ENCODE data around the gene STX18.
"Not testable (repeated sequence)": the region's sequence is repeated elsewhere in the genome, so short reads cannot be mapped to it uniquely, and the experiment has no call there.

STX18 gene

GRCh38 chr4:4422117-4422516 is 119.7 kb downstream of the STX18 start:
- not testable (repeated sequence) for DNase-seq (ENCODE audit: low read depth in 2 of 2, low spot score in 1 of 2)

DNA sequence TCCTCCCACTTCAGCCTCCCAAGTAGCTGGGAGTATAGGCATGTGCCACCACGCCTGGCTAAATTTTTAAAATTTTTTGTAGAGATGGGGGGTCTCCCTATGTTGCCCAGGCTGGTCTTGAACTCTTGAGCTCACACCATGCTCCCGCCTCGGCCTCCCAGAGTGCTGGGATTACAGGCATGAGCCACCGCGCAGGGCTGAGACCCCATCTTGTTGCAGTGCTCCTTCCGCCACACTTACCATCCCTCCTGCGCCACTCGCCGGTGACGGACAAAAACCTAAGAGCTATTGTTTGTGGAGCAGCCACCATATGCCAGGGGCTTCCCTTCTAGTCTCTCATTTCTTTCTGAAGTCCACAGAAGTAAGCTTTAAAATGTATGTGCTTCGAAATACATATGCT is 120.5 kb downstream of the STX18 start:
- no peak for DNase-seq (ENCODE audit: low read depth in 2 of 2, low spot score in 1 of 2)

- no peak for DNase-seq (ENCODE audit: low read depth in 2 of 2, low spot score in 1 of 2)
Measured at GRCh38 chr4:4420421-4420820, 121.4 kb downstream of the STX18 start.

DNA sequence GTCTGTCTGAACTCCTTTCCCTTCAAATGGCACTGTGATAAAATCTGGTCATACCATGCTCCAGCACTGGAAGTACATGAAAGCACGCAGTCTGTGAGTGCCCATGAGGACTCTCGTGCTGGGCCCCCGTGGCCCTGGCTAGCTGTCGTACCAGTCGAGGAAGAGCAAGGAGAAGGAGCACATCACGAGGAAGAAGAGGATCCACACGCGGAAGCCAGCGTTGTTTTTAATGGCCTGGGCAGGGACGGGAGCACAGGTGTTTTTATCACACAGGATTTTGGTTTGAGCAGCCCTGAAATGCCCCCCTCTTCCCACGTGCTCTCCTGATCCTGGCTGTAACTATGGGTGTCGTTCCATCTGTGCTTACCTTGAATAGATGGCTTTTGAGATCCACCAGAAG is 122.0 kb downstream of the STX18 start:
- no peak for DNase-seq (ENCODE audit: low read depth in 2 of 2, low spot score in 1 of 2)

DNA sequence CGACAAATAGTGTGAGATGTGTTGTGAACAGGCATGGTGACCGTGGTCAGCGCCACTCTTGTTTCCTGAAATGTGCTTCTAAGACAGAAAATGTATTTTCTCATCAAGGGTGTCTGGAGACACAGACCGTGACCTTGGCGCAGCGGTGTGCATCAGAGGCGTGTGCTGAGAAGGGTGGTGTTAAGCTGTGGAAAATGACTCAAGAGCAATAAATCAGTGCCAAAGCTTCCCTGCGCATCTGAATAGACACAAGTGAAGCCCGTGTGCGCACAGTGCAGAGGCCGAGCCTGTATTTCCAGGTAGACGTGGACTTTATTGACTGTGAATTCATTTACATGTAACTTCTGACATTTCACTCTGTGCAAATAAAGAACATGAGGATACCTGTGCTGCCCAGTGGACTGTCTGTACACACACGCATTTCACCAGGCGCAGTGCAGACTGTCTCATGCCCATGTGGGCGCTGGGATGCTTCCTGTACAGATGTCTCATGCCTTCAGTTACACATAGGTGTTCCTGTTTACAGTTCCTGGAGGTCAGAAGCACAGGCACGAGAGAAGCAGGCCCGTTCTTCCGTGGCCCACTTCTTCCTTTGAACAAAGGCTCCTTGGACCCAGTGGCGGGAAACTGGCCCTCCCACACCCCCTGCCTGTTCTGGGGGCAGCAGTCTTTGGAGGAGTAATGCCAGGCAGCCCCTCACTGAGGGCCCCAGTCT is 123.0 kb downstream of the STX18 start:
- no peak for DNase-seq (ENCODE audit: low read depth in 2 of 2, low spot score in 1 of 2)

GRCh38 chr4:4417886-4418285 is 124.0 kb downstream of the STX18 start:
- no peak for DNase-seq (ENCODE audit: low read depth in 2 of 2, low spot score in 1 of 2)

GRCh38 chr4:4416981-4417380 is 124.9 kb downstream of the STX18 start:
- DNase-seq (ENCODE audit: low read depth in 2 of 2, low spot score in 1 of 2), result no peak

- DNase-seq (ENCODE audit: low read depth in 2 of 2, low spot score in 1 of 2), result no peak
Measured at GRCh38 chr4:4415806-4416805, 125.7 kb downstream of the STX18 start.

GRCh38 chr4:4415107-4415805 is 126.6 kb downstream of the STX18 start:
- DNase-seq (ENCODE audit: low read depth in 2 of 2, low spot score in 1 of 2), result no peak

DNA sequence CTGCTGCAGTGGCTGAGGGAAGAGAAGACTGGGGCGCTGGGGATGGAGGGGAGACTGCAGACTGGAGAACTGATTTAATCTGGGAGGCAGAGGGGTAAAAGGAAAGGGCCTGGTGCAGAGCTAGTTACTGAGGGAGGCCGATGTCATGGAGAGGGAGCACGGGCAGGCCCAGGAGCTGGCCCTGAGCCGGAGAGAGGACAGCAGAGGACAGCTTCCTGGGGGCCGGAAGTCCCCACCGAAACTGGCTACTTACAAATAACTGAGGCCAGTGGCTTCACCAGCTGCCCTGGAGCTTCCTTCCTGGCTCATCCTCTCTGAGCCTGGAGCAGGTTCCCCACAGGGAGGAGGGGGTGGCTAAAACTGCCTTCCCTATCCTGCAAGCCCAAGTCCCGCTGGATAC is 128.0 kb downstream of the STX18 start:
- DNase-seq (ENCODE audit: low read depth in 2 of 2, low spot score in 1 of 2), result no peak

GRCh38 chr4:4413373-4413725 is 128.5 kb downstream of the STX18 start:
- no peak for DNase-seq (ENCODE audit: low read depth in 2 of 2, low spot score in 1 of 2)

- DNase-seq (ENCODE audit: low read depth in 2 of 2, low spot score in 1 of 2), result no peak
Measured at GRCh38 chr4:4412641-4413372, 129.0 kb downstream of the STX18 start.

GRCh38 chr4:4411906-4412305 is 129.9 kb downstream of the STX18 start:
- DNase-seq (ENCODE audit: low read depth in 2 of 2, low spot score in 1 of 2), result no peak

- no peak for DNase-seq (ENCODE audit: low read depth in 2 of 2, low spot score in 1 of 2)
Measured at GRCh38 chr4:4410271-4410670, 131.6 kb downstream of the STX18 start.

GRCh38 chr4:4409416-4410115 is 132.3 kb downstream of the STX18 start:
- DNase-seq (ENCODE audit: low read depth in 2 of 2, low spot score in 1 of 2), result no peak

- DNase-seq (ENCODE audit: low read depth in 2 of 2, low spot score in 1 of 2), result no peak
Measured at GRCh38 chr4:4408576-4409335, 133.1 kb downstream of the STX18 start.

GRCh38 chr4:4408132-4408523 is 133.7 kb downstream of the STX18 start:
- no peak for DNase-seq (ENCODE audit: low read depth in 2 of 2, low spot score in 1 of 2)

DNA sequence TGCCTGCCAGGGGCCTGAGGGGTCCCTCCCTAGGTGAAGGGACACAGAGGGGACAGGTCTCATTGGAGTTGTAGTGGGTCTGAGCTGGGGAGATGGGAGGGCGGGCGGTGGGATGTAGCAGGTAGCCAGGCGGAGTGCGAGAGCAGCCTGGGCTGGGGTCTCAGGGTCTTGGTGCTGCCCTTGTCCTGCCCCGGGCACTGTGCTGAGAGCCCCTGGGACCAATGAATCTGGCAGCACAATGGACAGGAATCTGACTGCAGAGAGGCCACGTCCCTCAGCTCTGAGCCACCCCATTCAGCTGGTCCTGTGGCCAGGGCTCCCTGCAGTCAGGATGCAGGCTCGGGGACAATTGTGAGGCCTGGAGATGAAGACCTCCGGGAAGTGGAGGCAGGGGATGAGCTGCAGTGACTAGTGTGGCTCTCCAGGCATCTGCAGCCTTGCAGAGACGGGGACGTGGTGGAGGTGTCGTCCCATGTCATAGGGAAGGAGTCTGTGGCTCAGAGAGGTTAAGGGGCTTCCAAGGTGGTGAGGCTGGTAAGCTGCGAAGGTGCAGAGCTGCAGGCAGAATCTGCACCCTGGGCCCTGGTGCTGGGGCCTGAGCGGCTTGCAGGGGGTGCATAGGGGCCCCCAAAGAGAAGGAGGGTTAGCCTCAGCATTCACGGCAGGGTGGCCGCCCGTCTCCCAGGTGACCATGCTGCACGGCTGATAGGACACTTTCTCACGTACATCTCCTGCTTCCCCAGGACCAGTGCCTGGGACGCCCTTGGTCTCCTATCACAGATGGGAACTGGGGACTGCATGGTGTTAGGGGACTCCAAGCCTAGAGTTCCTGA is 134.3 kb downstream of the STX18 start:
- DNase-seq (ENCODE audit: low read depth in 2 of 2, low spot score in 1 of 2), result no peak
